HG03565 (cell line): Measurements from ENCODE around the gene NCBP1.
A peak's percentile ranks its signal among the peaks of the same experiment; 100 is the strongest.
"Not testable (repeated sequence)": the region's sequence is repeated elsewhere in the genome, so short reads cannot be mapped to it uniquely, and the experiment has no call there.

Source experiments
- ATAC-seq: cut with Tn5 transposase; IDR thresholded peaks from one replicate; pipeline ENCODE4 v1.9.1; 2021; ENCODE audit warnings: mild to moderate bottlenecking, moderate library complexity; ENCODE audit not compliant: unreplicated experiment

Gene NCBP1, protein sequence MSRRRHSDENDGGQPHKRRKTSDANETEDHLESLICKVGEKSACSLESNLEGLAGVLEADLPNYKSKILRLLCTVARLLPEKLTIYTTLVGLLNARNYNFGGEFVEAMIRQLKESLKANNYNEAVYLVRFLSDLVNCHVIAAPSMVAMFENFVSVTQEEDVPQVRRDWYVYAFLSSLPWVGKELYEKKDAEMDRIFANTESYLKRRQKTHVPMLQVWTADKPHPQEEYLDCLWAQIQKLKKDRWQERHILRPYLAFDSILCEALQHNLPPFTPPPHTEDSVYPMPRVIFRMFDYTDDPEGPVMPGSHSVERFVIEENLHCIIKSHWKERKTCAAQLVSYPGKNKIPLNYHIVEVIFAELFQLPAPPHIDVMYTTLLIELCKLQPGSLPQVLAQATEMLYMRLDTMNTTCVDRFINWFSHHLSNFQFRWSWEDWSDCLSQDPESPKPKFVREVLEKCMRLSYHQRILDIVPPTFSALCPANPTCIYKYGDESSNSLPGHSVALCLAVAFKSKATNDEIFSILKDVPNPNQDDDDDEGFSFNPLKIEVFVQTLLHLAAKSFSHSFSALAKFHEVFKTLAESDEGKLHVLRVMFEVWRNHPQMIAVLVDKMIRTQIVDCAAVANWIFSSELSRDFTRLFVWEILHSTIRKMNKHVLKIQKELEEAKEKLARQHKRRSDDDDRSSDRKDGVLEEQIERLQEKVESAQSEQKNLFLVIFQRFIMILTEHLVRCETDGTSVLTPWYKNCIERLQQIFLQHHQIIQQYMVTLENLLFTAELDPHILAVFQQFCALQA

DNA sequence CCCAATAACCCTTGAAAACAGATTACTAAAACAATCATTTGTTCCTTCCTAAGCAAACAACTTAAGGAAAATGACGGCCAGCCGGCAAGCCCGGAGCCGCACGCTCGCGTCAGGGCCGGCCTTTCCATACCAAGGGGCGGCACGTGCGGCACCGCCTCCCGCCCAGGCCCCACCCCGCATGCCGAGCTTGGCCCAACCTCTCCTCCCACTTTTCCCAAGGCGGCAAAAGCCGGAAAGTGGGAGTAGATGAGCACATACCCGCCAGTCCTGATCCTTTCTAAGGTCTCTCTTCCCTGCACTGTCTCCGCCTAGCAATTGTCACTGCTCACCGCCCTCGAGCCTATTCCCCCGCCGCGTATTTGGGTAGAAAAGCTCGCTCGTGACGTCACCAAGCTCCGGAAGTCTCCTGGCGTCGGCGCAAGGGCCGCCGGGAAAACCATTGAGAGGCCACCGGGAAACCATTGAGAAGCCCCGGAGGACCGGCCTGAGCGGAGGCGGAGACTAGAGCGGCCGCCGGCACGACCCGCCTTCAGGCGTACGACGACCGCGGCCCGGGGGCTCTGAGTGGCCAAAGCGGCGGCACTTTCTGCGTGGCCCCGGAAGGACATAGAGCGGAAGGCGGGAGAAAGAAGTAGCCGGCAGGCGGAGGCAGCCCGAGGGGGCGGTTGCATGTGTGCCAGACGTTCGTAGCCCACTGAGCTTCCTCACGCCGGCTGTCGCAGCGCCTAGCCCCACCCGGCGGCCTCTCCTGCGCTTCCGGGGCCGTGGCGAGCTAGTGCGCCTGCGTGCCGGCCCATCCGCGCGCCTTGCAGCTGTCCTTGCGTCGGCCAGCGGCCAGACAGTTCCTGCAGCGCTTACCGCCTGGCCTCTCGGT lies at the start of gene NCBP1, which contains the start of gene TSTD2:
TSS of gene NCBP1 (plus strand) at position 837 of the 874 bp plus-strand sequence. CDS start 61 bp downstream, outside the sequence.
TSS of gene TSTD2 (minus strand) at position 384 of the 874 bp plus-strand sequence. CDS start 5,806 bp downstream, outside the sequence.
- peak; percentile 72 for ATAC-seq

DNA sequence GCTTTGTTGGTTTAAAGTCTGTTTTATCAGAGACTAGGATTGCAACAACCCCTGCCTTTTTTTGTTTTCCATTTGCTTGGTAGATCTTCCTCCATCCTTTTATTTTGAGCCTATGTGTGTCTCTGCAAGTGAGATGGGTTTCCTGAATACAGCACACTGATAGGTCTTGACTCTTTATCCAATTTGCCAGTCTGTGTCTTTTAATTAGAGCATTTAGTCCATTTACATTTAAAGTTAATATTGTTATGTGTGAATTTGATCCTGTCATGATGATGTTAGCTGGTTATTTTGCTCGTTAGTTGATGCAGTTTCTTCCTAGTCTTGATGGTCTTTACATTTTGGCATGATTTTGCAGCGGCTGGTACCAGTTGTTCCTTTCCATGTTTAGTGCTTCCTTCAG lies 48.8 kb upstream of the NCBP1 start:
- not testable (repeated sequence) for ATAC-seq

DNA sequence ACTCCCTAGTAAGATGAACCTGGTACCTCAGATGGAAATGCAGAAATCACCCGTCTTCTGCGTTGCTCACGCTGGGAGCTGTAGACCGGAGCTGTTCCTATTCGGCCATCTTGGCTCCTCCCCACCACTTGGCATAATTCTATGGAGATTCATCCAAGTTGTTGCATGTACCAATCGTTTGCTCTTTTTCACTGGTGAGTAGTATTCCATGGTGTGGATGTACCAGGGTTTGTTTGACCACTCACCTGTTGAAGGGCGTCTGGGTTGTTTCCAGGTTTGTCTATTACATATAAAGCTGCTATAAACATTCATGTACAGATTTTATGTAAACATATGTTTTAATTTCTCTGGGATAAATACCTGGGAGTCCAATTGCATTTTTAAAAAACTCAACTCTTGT lies 46.7 kb upstream of the NCBP1 start:
- ATAC-seq, result not testable (repeated sequence)

- ATAC-seq, result no peak
Observed at GRCh38 chr9:97591535-97591934, 42.1 kb upstream of the NCBP1 start.

- ATAC-seq, result no peak
Observed at GRCh38 chr9:97592126-97592525, 41.5 kb upstream of the NCBP1 start.

DNA sequence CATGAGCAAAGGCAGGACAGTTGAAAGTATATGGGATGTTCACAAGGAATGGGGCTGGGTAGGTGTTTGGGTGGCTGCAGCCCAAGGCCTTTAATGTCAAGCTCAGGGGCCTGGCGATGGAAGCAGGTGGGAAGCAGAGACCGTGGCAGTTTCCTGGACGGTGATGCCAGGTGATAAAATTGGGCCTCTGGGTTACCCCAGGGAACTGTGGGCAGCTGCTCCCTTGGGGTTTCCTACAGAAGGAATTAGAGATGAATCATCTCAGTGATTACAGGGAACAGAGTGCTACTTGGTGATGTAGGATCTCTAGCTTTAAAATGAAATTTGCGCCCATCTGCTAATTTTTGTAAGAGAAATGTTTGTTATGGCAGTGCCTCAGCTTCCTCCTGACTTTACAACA lies 39.7 kb upstream of the NCBP1 start:
- ATAC-seq, result no peak

DNA sequence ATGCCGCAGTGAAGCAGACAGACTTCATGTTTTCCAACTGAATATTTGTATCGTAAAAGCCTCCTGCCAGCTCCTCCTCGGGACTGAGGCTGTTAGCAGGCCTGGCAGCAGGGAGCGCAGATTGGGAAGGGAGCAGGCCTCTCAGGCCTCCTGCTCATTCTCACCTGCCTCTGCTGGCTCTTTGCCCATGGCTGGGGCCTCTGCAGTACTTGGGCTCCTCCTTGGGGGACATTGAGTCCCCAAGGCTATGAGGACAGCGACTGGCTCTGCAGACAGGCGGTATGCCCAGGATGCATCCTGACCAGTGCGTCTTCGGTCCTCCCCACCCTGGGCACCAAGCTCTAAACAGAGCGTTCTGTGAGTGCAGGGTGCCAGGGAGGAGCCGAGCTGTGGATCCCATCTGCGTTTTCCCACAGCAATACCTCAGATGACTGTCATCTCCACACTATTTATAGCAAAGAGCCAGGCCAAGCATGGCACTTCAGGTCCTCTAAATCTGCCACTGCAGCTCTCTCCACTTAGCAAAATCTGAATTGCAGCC lies 39.2 kb upstream of the NCBP1 start:
- no peak for ATAC-seq

DNA sequence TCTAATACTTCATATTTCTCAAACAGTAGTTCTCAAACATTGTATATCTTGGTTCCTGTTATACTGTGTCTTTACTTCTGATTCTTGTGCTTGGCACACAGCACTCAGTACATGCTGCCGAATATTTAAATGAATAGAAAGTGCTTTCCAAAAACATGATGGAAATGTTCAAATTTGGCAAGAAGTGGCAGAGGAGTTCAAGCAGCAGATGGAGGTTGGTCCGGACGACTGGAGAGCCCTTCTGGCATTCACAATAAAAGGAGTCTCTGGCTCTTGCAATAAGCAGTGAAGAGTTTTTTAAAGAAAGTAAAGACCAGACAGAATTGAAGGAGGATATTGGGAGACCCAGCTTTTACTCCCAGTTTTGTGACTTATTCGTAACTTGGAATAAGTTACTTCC lies 36.7 kb upstream of the NCBP1 start:
- ATAC-seq, result no peak

- ATAC-seq, result peak; percentile 84
Observed at GRCh38 chr9:97598461-97599288, 34.9 kb upstream of the NCBP1 start.

DNA sequence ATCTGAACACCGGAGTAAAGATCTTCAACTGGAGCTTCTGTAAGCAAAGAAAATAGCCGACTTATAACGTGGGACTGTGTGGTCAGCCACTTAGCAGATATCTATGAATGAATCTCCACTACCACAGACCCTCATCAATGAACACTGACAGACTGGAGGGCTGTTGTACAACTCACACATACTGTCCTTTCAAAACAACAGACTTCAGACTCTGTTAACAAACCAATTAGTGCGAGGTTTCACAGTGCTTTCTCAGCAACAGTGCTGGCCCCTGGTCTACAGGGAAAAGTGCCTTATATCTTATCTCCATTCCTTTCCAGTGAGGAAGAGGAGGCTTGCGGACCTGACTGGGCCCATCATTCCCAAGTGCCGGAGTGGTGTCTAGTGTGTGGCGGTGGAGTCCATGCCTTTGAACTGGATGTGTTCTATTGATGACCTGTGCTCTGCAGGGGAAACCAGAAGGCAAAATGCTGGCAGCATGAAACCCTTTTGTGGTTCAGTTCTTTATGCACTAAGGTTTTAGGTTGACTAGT lies 34.2 kb upstream of the NCBP1 start:
- ATAC-seq, result no peak

- no peak for ATAC-seq
Observed at GRCh38 chr9:97600531-97601227, 32.9 kb upstream of the NCBP1 start.

- ATAC-seq, result no peak
Observed at GRCh38 chr9:97601228-97601898, 32.3 kb upstream of the NCBP1 start.

DNA sequence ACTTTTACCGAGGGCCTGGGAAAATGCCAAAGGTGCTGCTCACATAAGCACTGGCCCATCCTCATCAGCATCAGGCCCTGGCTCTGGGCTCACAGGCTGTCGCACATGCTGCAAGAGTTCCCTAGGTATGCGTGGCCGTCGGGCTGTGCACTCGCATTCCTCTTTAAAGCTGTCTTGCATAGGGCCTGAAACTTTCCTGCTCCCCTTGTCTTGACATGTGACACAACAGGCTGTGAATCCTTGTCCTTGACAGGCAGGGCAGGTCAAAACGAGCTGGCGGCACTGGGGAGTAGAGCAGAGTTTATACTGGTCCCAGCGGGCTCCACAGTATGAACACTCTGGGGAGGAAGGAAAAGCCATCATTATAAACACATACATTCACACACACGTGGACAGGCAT lies 31.2 kb upstream of the NCBP1 start:
- ATAC-seq, result no peak

DNA sequence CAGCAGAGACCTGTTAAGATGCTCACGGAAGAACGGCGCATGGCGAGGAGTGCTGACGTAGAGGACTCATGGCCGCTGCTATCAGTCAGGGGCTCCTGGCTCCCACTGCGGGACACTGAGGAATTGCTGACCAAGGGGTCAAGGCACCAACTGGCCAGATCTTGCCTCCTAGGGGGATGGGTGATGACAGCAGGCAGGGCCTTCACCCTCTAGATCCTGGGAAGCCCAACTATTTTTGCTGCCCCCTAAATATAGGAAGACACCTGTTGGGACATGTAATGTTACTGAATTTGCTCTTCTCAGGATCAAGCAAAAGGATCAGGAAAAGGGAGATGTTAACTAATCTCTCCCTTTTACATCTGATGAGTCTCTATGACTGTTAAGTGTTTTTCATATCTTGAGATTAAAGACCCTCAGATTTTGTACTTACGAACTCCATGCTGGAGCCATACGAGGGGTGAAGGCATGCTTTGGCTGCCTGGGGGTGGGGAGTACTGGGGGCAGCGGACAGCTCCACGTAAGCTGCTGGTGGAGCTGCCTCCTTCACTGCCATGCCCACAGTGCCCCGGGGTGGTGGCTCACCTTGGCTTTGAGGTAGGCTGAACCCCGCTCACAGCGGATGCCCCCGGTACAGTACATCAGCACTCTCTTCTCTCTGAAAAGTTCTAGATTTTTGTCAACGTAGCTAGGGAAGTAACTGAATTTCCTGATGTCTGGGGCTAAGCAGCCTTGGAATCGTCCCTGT lies 28.5 kb upstream of the NCBP1 start:
- ATAC-seq, result no peak

DNA sequence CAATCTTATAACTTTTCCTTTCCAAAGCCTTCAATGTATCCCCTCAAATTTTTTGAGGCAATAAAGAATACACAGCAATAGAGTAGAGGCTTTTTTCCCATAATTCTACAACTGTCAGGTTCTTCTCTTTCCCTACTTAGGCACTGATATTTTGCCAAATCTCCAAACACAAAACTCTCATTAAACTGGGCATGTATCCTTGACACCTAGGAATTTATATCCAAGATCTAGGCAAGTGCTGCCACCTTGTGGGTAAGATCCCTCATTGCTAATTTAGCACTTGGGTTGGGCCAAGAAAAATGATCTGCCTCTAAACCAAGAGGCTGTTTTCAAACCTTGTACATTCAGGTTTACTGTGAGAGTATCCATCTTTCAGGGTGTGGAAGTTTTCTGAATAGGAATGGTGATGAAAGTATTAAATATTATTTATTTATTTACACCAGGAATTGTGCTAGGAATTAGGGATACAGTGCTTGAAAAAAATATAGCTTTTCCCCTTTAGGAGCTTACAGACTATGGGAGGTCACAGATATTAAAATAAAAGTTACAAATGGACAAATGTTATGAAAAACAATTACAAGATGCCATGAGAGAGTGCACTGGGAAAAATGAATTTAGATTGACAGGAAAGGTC lies 18.1 kb upstream of the NCBP1 start:
- ATAC-seq, result no peak

DNA sequence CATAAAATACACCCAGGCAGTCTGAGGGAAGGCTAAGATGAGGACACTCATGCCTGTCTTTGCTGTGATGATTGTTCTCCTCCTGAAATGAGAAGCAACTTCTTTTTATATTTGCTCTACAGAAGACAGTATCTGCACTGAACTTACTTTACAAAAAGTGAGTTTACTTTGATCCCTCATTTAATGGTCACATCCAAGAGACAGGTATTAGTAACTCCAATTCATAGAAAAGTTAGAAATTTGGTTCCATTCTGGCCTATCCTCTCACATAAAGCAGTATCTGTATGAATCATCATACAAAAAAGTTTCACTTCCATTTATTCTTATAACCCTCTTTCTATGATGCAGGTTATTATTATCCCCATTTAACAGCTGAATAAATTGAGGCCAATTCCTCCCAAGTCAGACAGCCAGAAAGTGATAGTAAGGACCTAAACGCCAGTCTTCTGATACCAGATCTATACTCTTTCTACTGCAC lies 15.6 kb upstream of the NCBP1 start:
- peak; percentile 53 for ATAC-seq

GRCh38 chr9:97620063-97620462 lies 13.6 kb upstream of the NCBP1 start:
- not testable (repeated sequence) for ATAC-seq
